Liver (tissue), 9 donors: Measurements from ENCODE around the gene MVB12A. TPM values are rescaled to one million over a fixed set of nuclear protein-coding genes. Genes with fewer than 3 reads are reported as not detected.
A peak's percentile ranks its signal among the peaks of the same experiment; 100 is the strongest.

ENCODE experiments used
- DNase-seq: peaks from one replicate; pipeline ENCODE4 v3.0.0-alpha.2; 2017; ENCODE audit warnings: low spot score
- H3K27ac ChIP-seq, 2 donors: one replicate each; pipeline ENCODE4 v1.7.0; 2013; ENCODE audit warnings: inconsistent platforms in 2 of 2, low read length in 2 of 2, control low read depth in 1 of 2, low read depth in 1 of 2, mild to moderate bottlenecking in 1 of 2
- H3K27me3 ChIP-seq, 4 donors: one replicate each; pipeline versions ENCODE4 v1.6.1 to v1.7.0; 2013; ENCODE audit warnings: low read length in 3 of 4, inconsistent platforms in 1 of 4, mild to moderate bottlenecking in 1 of 4, moderate library complexity in 1 of 4; ENCODE audit not compliant: control insufficient read depth in 4 of 4, insufficient read depth in 4 of 4
- H3K36me3 ChIP-seq, 4 donors: one replicate each; pipeline versions ENCODE4 v1.6.1 to v1.7.0; 2013; ENCODE audit warnings: low read length in 3 of 4, mild to moderate bottlenecking in 3 of 4, low read depth in 1 of 4, moderate library complexity in 1 of 4; ENCODE audit not compliant: control insufficient read depth in 4 of 4, insufficient read depth in 3 of 4
- H3K4me1 ChIP-seq, 4 donors: one replicate each; pipeline versions ENCODE4 v1.6.1 to v1.7.0; 2013; ENCODE audit warnings: low read length in 3 of 4, mild to moderate bottlenecking in 3 of 4, moderate library complexity in 1 of 4; ENCODE audit not compliant: control insufficient read depth in 4 of 4, insufficient read depth in 4 of 4
- H3K4me3 ChIP-seq, 3 donors: one replicate each; pipeline versions ENCODE4 v1.6.1 to v1.7.0; 2013; ENCODE audit warnings: low read length in 3 of 3, control low read depth in 1 of 3, low read depth in 1 of 3, mild to moderate bottlenecking in 1 of 3
- H3K9ac ChIP-seq, 2 donors: one replicate each; pipeline ENCODE4 v1.7.0; 2013; ENCODE audit warnings: low read length in 2 of 2, mild to moderate bottlenecking in 2 of 2, moderate library complexity in 2 of 2, control low read depth in 1 of 2, low read depth in 1 of 2
- H3K9me3 ChIP-seq, 4 donors: one replicate each; pipeline versions ENCODE4 v1.6.1 to v1.7.0; 2013; ENCODE audit warnings: low read length in 3 of 4; ENCODE audit not compliant: control insufficient read depth in 4 of 4
- EGR1 ChIP-seq, 2 donors: IDR thresholded peaks; 2 replicates each; pipeline ENCODE4 v1.6.1; 2016 to 2018; ENCODE audit warnings: antibody characterized with exemption in 2 of 2, low read depth in 2 of 2
- FOXA2 ChIP-seq: IDR thresholded peaks from 2 replicates; pipeline ENCODE4 v1.6.1; 2016; ENCODE audit warnings: antibody characterized with exemption
- GABPA ChIP-seq, 2 donors: IDR thresholded peaks in 1 of 2; conservative IDR thresholded peaks in 1 of 2; 2 replicates each; pipeline ENCODE4 v1.6.1; 2016; ENCODE audit warnings: antibody characterized with exemption in 2 of 2, mild to moderate bottlenecking in 1 of 2, moderate library complexity in 1 of 2
- HNF4A ChIP-seq, 2 donors: conservative IDR thresholded peaks; 2 replicates each; pipeline ENCODE4 v1.6.1; 2016; ENCODE audit warnings: antibody characterized with exemption in 2 of 2, mild to moderate bottlenecking in 2 of 2
- HNF4G ChIP-seq: IDR thresholded peaks from 2 replicates; pipeline ENCODE4 v1.6.1; 2016; ENCODE audit warnings: antibody characterized with exemption
- JUND ChIP-seq, 2 donors: IDR thresholded peaks; 2 replicates each; pipeline ENCODE4 v1.6.1; 2016; ENCODE audit warnings: antibody characterized with exemption in 2 of 2
- RAD21 ChIP-seq, 2 donors: IDR thresholded peaks; 2 replicates each; pipeline ENCODE4 v1.6.1; 2016; ENCODE audit warnings: antibody characterized with exemption in 2 of 2, mild to moderate bottlenecking in 2 of 2
- RXRA ChIP-seq, 2 donors: IDR thresholded peaks; 2 replicates each; pipeline ENCODE4 v1.6.1; 2017 to 2018; ENCODE audit warnings: antibody characterized with exemption in 2 of 2, mild to moderate bottlenecking in 1 of 2
- SP1 ChIP-seq: IDR thresholded peaks from 2 replicates; pipeline ENCODE4 v1.6.1; 2018; ENCODE audit warnings: antibody characterized with exemption, mild to moderate bottlenecking
- YY1 ChIP-seq: IDR thresholded peaks from 2 replicates; pipeline ENCODE4 v1.6.1; 2016; ENCODE audit warnings: antibody characterized with exemption, mild to moderate bottlenecking
- WGBS: extraction: QIAGEN DNeasy Blood & Tissue Kit; methylation state at CpG from one replicate; pipeline ENCODE4 v1.1.7; 2013; 5-methylcytosine and 5-hydroxymethylcytosine counted together
- polyA plus RNA-seq, 2 donors: library from polyadenylated mRNA; stranded (reverse) in 1 of 2; unstranded in 1 of 2; fragments of 200-250 nt in 1 of 2; fragments of >200 nt in 1 of 2; fragmentation: Nextera tagmentation in 1 of 2; extraction: Ambion mirVana in 1 of 2; gene quantifications; one replicate each; pipeline versions ENCODE4 v1.2.1 to v1.2.3, GENCODE V29; 2013 to 2015
- total RNA-seq, 2 donors: library from RNA; depleted of rRNA; stranded (reverse); fragments of >200 nt; gene quantifications; one replicate each; pipeline ENCODE4 v1.2.3, GENCODE V29; 2014
- TF ChIP-seq, protein P1 (sequence below): fragments of 150-350 bp; IDR thresholded peaks from 2 replicates; pipeline ENCODE4 v1.5.1; 2017; ENCODE audit warnings: improper control_type of control experiment, low read depth, low read length; ENCODE audit not compliant: missing input control
- TF ChIP-seq, protein P2 (sequence below): IDR thresholded peaks from 2 replicates; pipeline ENCODE4 v1.6.1; 2016; ENCODE audit warnings: antibody characterized with exemption, mild to moderate bottlenecking
- TF ChIP-seq, protein P3 (sequence below): IDR thresholded peaks from 2 replicates; pipeline ENCODE4 v1.6.1; 2016; ENCODE audit warnings: antibody characterized with exemption
- TF ChIP-seq, protein P4 (sequence below): IDR thresholded peaks from 2 replicates; pipeline ENCODE4 v1.6.1; 2016; ENCODE audit warnings: antibody characterized with exemption
- TF ChIP-seq, protein P5 (sequence below): IDR thresholded peaks from 2 replicates; pipeline ENCODE4 v1.6.1; 2016; ENCODE audit warnings: antibody characterized with exemption
- donor health status: healthy.
- donor health status: healthy.
- donor health status: healthy.
- donor health status: healthy.
- donor health status: healthy.

Gene MVB12A
- total and polyA plus RNA-seq, 4 donors: 9.8 to 22.8 (median 15.8) TPM

DNA sequence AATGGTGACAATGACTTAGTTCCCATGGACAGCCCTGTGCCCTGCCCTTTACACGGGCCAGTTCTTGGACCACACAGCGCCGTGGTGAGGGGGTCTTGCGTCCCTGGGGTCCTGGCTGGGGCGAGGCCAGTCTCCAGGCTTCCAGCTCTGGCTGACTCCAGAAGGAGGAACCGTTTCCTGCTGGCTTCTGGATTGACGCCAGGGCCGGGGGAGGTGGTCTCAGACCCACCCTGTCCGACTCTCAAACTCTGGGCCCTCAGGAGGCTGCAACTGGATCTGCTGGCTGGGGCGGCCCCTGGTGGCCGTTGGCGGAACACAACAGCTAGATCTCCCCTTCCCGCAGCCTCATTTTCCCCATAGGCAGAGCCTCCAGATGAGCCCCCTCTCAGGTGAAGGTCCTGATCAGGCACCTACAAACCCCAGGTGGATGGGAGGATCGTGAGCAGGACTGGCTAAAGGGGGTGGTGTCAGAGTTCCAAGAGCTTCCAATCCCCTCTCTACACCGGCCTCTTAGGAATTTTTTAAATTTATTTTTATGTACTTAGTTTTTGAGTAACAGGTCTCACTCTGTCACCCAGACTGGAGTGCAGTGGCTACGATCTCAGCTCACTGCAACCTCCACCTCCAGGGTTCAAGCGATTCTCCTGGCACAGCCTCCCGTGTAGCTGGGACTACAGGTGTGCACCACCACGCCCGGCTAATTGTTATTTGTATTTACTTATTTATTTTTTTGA lies 33.8 kb upstream of the MVB12A start:
- peak; percentile 76 to 87 for TF ChIP-seq RAD21 (IDR thresholded peaks at IDR 0.05)
- TF ChIP-seq, protein P1, sequence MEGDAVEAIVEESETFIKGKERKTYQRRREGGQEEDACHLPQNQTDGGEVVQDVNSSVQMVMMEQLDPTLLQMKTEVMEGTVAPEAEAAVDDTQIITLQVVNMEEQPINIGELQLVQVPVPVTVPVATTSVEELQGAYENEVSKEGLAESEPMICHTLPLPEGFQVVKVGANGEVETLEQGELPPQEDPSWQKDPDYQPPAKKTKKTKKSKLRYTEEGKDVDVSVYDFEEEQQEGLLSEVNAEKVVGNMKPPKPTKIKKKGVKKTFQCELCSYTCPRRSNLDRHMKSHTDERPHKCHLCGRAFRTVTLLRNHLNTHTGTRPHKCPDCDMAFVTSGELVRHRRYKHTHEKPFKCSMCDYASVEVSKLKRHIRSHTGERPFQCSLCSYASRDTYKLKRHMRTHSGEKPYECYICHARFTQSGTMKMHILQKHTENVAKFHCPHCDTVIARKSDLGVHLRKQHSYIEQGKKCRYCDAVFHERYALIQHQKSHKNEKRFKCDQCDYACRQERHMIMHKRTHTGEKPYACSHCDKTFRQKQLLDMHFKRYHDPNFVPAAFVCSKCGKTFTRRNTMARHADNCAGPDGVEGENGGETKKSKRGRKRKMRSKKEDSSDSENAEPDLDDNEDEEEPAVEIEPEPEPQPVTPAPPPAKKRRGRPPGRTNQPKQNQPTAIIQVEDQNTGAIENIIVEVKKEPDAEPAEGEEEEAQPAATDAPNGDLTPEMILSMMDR: peak; percentile 80
- no peak for TF ChIP-seq EGR1 (IDR thresholded peaks at IDR 0.05; ENCODE audit: low read depth in 2 of 2)
- no peak for TF ChIP-seq YY1
- peak; percentile 77 for DNase-seq
- H3K27ac ChIP-seq: no peak overlapping the region
- WGBS: 34% methylated on average over 20 of the region's 20 CpGs
- H3K27me3 ChIP-seq: peaks cover 0 to 4% (median 0%) of the 10 kb centered on the region in 4 donors
- H3K9ac ChIP-seq: no peak overlapping the region
- no peaks in the 10 kb centered on the region for H3K36me3 ChIP-seq
- H3K9me3 ChIP-seq: no peaks in the 10 kb centered on the region
- no peak overlapping the region for H3K4me3 ChIP-seq
- H3K4me1 ChIP-seq: peaks cover 0 to 6% (median 2%) of the 10 kb centered on the region in 4 donors

DNA sequence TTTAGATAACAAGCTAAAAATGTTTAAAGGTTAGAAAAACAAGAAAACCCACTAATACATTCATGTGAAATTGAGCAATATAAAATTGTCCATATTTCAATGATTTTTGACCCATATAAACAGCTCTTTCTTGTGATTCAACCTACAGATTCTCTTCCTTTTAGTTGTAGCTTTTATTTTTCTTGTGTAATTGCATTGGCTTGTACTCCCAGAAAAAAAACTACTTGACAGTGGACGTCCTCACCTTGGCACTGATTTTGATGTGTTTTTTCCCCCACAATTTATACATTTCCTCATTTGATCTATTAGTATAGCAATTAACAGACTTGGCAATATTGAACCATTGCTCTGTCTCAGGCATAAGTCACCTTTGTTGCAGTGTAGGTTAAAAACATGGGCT lies 30.6 kb upstream of the MVB12A start:
- Histone ChIP-seq H3K4me1 (peaks cover 1 to 17% (median 9%) of the 10 kb centered on the region in 4 donors), H3K27me3 (peaks cover 0 to 4% (median 0%) of the 10 kb centered on the region in 4 donors), H3K36me3 (no peaks in the 10 kb centered on the region), H3K9ac (no peak overlapping the region), H3K4me3 (no peak overlapping the region), H3K9me3 (no peaks in the 10 kb centered on the region), H3K27ac (no peak overlapping the region)
- WGBS: 48% methylated on average over 1 of the region's 1 CpG
- no peak for DNase-seq
- TF ChIP-seq, protein P1: no peak
- TF ChIP-seq HNF4G (no peak), RAD21 (IDR thresholded peaks at IDR 0.05) (no peak), YY1 (no peak), EGR1 (IDR thresholded peaks at IDR 0.05; ENCODE audit: low read depth in 2 of 2) (no peak), HNF4A (conservative IDR thresholded peaks at IDR 0.05) (no peak), FOXA2 (no peak), GABPA (IDR thresholded peaks at IDR 0.05 in 1 of 2, conservative IDR thresholded peaks at IDR 0.05 in 1 of 2) (no peak), RXRA (IDR thresholded peaks at IDR 0.05) (no peak), SP1 (no peak), JUND (IDR thresholded peaks at IDR 0.05) (no peak)
- TF ChIP-seq, protein P2, sequence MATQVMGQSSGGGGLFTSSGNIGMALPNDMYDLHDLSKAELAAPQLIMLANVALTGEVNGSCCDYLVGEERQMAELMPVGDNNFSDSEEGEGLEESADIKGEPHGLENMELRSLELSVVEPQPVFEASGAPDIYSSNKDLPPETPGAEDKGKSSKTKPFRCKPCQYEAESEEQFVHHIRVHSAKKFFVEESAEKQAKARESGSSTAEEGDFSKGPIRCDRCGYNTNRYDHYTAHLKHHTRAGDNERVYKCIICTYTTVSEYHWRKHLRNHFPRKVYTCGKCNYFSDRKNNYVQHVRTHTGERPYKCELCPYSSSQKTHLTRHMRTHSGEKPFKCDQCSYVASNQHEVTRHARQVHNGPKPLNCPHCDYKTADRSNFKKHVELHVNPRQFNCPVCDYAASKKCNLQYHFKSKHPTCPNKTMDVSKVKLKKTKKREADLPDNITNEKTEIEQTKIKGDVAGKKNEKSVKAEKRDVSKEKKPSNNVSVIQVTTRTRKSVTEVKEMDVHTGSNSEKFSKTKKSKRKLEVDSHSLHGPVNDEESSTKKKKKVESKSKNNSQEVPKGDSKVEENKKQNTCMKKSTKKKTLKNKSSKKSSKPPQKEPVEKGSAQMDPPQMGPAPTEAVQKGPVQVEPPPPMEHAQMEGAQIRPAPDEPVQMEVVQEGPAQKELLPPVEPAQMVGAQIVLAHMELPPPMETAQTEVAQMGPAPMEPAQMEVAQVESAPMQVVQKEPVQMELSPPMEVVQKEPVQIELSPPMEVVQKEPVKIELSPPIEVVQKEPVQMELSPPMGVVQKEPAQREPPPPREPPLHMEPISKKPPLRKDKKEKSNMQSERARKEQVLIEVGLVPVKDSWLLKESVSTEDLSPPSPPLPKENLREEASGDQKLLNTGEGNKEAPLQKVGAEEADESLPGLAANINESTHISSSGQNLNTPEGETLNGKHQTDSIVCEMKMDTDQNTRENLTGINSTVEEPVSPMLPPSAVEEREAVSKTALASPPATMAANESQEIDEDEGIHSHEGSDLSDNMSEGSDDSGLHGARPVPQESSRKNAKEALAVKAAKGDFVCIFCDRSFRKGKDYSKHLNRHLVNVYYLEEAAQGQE: no peak
- TF ChIP-seq, protein P3, sequence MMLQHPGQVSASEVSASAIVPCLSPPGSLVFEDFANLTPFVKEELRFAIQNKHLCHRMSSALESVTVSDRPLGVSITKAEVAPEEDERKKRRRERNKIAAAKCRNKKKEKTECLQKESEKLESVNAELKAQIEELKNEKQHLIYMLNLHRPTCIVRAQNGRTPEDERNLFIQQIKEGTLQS: no peak
- TF ChIP-seq, protein P4, sequence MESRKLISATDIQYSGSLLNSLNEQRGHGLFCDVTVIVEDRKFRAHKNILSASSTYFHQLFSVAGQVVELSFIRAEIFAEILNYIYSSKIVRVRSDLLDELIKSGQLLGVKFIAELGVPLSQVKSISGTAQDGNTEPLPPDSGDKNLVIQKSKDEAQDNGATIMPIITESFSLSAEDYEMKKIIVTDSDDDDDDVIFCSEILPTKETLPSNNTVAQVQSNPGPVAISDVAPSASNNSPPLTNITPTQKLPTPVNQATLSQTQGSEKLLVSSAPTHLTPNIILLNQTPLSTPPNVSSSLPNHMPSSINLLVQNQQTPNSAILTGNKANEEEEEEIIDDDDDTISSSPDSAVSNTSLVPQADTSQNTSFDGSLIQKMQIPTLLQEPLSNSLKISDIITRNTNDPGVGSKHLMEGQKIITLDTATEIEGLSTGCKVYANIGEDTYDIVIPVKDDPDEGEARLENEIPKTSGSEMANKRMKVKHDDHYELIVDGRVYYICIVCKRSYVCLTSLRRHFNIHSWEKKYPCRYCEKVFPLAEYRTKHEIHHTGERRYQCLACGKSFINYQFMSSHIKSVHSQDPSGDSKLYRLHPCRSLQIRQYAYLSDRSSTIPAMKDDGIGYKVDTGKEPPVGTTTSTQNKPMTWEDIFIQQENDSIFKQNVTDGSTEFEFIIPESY: no peak
- TF ChIP-seq, protein P5, sequence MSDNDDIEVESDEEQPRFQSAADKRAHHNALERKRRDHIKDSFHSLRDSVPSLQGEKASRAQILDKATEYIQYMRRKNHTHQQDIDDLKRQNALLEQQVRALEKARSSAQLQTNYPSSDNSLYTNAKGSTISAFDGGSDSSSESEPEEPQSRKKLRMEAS: no peak
